ENCODE data around the gene GRM7.

- TF ChIP-seq CTCF (IDR thresholded peaks at IDR 0.05) (no peak), POLR2AphosphoS5 (IDR thresholded peaks at IDR 0.05) (peak; percentile 10), POLR2A (IDR thresholded peaks at IDR 0.05) (no peak)
These were observed 67.1 kb downstream of the GRM7 start for GRCh38 chr3:6928064-6928463.
